ENCODE results near the gene SERPINA4. TPM values are rescaled to one million over a fixed set of nuclear protein-coding genes. Genes with fewer than 3 reads are reported as not detected.

SERPINA4 gene
- total and polyA plus RNA-seq, 9 of the 15 experiments (the other 6 are each of a cell fraction or from before 2014, with no cell fraction given) = not detected

DNA sequence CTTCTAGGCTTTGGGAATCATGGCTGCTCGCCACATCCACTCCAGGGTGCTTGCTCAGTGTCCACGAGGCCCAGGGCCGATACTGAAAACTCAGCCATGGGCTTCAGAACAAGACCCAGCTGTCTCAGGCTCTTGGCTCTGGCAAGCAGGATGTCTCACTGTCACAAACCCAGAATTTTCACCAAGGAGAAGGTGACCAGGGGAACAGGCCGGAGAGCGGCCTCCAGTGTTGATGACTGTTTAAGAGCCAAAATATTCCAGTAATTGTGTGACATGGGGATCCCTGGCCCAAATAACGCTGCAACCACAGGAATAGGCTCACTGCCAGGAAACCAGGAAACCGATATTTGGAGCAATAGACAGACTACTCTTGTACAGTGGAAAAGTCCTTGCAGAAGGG, 10.2 kb downstream of the SERPINA4 start:
- FAIRE-seq = no peak
- POLR2A ChIA-PET = interaction anchor here (0.6 kb wide), 2 partner anchors 259 to 405 kb away, joined by 3 read pairs; no protein-coding TSS in a partner anchor

More for the DNA sequence above, 10.2 kb downstream of the SERPINA4 start:
- Histone ChIP-seq H3K27me3 (ENCODE audit: control insufficient read depth in 2 of 2, insufficient read depth in 2 of 2, low read length in 2 of 2) (no peaks in the 10 kb centered on the region), H3K4me1 (replicated peaks in 1 of 2; ENCODE audit: control insufficient read depth in 2 of 2, insufficient read depth in 2 of 2, low read length in 2 of 2) (no peaks in the 10 kb centered on the region), H3K79me2 (ENCODE audit: control insufficient read depth, insufficient read depth, low read length) (no peaks in the 10 kb centered on the region), H3K9me1 (ENCODE audit: control insufficient read depth, insufficient read depth, low read length) (no peaks in the 10 kb centered on the region), H3K36me3 (ENCODE audit: control insufficient read depth, insufficient read depth, low read length) (no peaks in the 10 kb centered on the region), H4K20me1 (replicated peaks; ENCODE audit: control insufficient read depth, insufficient read depth, low read length) (no peaks in the 10 kb centered on the region), H3K27ac (ENCODE audit: extremely low read depth, low read depth, low read length) (no peak overlapping the region), H3K4me3 (no peak overlapping the region), H3K9me3 (replicated peaks; ENCODE audit: control insufficient read depth, insufficient read depth, low read depth, low read length) (no peaks in the 10 kb centered on the region), H2AFZ (ENCODE audit: low read depth, low read length) (no peak overlapping the region), H3K9ac (ENCODE audit: insufficient read depth in 1 of 2, low read depth in 2 of 2, low read length in 2 of 2) (no peak overlapping the region), H3K4me2 (ENCODE audit: insufficient read depth, low read length) (no peak overlapping the region)
- no peak for ATAC-seq
- intact Hi-C loops (cut with micrococcal nuclease) = no loop called here
- in situ Hi-C loops (cut with MboI) = no loop called here
- no TSS peak for BruUV-seq (replicated peaks)
- CTCF ChIA-PET (ENCODE audit: low intra/inter-chr PET ratio) = no interaction called here
- no peak for TF ChIP-seq MTA2 (IDR thresholded peaks at IDR 0.05; ENCODE audit: low read depth)
- no peak for TF ChIP-seq HCFC1 (IDR thresholded peaks at IDR 0.05; ENCODE audit: low read depth, low read length)
- TF ChIP-seq ZKSCAN1 (IDR thresholded peaks at IDR 0.05; ENCODE audit: low read depth, low read length) = no peak
- TF ChIP-seq ZNF57 (CRISPR knock-in tag; IDR thresholded peaks at IDR 0.05) = no peak
- TF ChIP-seq, protein P1, sequence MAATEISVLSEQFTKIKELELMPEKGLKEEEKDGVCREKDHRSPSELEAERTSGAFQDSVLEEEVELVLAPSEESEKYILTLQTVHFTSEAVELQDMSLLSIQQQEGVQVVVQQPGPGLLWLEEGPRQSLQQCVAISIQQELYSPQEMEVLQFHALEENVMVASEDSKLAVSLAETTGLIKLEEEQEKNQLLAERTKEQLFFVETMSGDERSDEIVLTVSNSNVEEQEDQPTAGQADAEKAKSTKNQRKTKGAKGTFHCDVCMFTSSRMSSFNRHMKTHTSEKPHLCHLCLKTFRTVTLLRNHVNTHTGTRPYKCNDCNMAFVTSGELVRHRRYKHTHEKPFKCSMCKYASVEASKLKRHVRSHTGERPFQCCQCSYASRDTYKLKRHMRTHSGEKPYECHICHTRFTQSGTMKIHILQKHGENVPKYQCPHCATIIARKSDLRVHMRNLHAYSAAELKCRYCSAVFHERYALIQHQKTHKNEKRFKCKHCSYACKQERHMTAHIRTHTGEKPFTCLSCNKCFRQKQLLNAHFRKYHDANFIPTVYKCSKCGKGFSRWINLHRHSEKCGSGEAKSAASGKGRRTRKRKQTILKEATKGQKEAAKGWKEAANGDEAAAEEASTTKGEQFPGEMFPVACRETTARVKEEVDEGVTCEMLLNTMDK (IDR thresholded peaks at IDR 0.05; ENCODE audit: borderline replicate concordance, insufficient read depth, low read depth, low read length, poor library complexity, severe bottlenecking) = no peak
- TF ChIP-seq THRAP3 (IDR thresholded peaks at IDR 0.05; ENCODE audit: borderline replicate concordance) = no peak
- TF ChIP-seq CSDE1 (IDR thresholded peaks at IDR 0.05) = no peak
- TF ChIP-seq ZNF644 (tag; IDR thresholded peaks at IDR 0.05; ENCODE audit: low read depth) = no peak
- no peak for TF ChIP-seq SUPT5H (IDR thresholded peaks at IDR 0.05)
- TF ChIP-seq MEF2D (tag; conservative IDR thresholded peaks at IDR 0.05; ENCODE audit: low read depth) = no peak
- DNase-seq (ENCODE audit: extremely low read depth in 1 of 4, low spot score in 3 of 4) = no peak
- 5% methylated on average over 6 of the region's 7 CpGs for WGBS (ENCODE audit: insufficient coverage, low coverage, missing lambda C conversion rate)
